Stimulated activated CD8-positive, alpha-beta memory T cell treated with anti-CD3 and anti-CD28 coated beads, Interleukin-15, amount 100 ng/mL, for 24 hours (primary cell): ENCODE data around the gene DCAF8.

Experiments used
- DNase-seq: peaks from one replicate; pipeline ENCODE4 v3.0.0-alpha.2; 2020; ENCODE audit warnings: low read depth

Gene DCAF8

DNA sequence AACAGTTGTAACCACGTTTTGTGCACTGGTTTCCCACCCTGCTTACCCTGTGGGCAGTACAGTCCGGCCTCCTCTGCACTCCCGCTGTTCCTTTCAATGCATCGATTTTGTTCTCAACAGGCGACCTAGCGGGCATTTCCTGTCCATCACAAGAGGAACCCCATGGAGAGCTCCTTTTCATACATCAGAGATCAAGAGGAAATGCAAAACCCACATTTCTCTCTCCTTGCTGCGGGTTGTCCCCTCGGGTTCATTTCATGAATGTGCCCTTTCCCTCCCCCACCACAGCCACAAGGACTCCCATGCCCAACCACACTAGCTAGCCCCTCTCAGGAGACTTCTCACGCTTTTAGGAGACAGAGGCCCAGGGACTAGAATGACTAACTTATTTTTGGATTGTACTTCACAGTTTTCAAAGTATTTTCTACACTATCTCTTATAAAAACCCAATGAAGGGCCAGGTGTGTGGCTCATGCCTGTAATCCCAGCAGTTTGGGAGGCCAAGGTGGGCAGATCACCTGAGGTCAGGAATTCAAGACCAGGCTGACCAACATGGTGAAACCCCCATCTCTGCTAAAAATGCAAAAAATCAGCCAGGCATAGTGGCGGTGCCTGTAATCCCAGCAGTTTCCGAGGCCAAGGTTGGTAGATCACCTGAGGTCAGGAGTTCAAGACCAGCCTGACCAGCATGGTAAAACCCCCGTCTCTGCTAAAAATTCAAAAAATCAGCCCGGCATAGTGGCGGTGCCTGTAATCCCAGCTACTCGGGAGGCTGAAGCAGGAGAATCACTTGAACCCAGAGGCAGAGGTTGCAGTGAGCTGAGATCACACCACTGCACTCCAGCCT is 92.6 kb downstream of the DCAF8 start:
- DNase-seq = no peak

DNA sequence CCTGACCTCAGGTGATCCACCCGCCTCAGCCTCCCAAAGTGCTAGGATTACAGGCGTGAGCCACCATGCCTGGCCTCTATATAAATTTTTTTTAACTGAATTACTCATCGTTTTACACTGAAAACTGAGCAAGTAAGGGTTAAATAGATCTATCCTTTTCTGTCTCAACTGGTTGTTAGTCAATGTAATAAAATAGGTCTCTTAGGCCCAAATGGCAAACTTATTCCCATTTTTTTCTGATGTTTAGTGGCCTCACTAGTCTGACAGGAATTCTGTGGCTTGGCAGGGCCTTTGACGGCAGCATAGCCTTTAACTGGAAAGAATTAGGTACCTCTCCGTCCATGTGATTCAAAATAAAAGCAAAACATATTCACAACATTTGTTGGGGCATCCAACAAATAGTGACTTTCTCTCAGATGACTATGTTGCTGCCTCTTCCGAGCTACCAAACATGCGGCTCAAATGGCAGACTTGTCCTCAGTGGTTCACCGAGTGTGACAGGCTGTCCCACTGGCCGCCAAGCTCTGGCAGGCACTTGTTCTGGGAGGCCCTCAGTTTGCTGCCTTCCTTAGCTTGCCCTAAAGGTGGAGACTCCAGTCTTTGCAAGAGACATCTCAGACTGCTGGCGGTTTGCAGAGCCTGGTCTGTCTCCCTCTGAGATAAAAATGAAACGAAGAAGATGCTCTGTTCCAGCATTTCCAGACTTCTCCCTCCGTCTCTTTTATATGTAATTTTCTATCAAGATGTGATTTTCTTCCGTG is 93.6 kb downstream of the DCAF8 start:
- no peak for DNase-seq

DNA sequence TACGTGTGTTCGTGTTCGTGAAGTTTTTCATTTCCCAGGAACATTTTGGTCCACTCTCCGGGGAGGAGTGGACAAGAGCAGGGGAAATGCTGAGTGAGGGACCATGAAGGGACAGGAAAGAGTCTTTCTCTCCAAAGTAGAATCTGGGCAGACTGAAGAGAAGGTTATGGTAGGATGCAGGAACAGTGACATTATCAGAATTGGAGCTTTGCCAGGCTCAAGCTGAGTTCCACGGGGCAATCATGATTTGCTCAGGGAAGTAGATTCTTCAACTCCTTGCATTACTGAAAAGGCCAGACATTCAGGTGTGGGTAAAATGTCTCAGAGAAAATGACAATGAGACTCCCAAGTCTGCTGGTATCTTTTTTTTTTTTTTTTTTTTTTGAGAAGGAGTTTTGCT is 94.3 kb downstream of the DCAF8 start:
- DNase-seq = no peak

DNA sequence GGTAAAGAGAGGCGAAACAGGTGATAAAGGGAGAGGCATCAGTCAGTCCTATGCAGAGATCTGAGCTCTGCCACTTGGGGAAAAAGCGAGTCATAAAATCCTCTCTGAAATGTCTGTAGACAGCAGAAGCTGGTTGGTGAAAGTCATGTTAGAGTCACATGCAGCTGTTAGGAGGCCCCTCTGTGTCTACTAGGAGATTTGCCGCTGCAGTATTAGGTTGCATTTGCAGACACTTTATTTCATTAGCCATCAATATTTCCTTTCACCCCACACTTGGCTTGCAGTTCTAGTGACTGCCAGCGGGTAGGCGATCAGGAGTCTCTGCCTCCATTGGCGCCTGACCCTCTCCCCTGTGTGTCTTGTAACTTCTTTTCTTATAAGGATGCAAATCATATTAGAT is 94.8 kb downstream of the DCAF8 start:
- no peak for DNase-seq

DNA sequence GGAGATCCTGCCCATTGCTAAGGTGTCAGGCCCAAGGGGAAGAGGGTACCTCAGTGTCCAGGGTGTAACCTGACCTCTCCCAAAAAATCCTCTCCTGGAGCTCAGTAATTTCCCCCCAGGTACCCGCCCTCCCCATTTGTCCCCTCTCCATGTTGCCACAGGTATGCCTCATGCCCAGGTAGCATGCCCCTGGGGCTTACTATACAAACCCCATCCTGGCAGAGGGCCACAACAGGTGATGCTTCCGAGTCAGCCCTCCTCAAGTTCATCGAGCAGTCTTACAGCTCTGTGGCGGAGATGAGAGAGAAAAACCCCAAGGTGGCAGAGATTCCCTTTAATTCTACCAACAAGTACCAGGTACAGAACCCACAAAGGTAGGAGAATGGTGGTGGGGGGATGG is 95.3 kb downstream of the DCAF8 start:
- DNase-seq = no peak

DNA sequence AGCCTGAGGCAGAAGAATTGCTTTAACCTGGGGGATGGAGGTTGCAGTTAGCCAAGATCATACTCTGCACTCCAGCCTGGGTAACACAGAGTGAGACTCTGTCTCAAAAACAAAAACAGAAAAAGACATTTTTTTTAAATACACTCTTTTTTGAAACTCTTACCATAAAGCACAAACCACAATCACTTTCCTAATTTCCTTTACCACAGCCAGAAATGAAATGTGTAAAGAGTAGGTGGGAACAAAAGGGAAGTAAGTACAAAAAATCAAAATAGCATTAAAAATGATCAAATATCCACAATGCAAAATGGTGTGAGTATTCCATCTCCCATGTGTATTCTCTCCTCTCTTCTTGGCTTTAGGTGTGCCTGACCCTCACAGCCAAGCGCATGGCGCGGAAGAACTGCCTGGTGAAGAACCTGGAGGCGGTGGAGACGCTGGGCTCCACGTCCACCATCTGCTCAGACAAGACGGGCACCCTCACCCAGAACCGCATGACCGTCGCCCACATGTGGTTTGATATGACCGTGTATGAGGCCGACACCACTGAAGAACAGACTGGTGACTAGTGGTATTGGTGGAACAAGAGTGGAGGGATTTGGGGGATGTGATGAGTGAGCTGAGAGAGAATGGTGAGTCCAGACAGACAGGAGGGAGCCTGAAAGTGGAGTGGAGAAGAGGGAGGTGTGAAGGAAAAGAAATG is 96.0 kb downstream of the DCAF8 start:
- no peak for DNase-seq
